GM19351 (cell line): ENCODE data around the gene DEPDC5.

Experiments used
- ATAC-seq: cut with Tn5 transposase; IDR thresholded peaks from one replicate; pipeline ENCODE4 v1.9.1; 2021; ENCODE audit warnings: mild to moderate bottlenecking, moderate library complexity; ENCODE audit not compliant: unreplicated experiment

DEPDC5 gene

GRCh38 chr22:31891366-31892079, 137.7 kb downstream of the DEPDC5 start:
- ATAC-seq: no peak

- no peak for ATAC-seq
Observed at GRCh38 chr22:31892080-31892433, 138.2 kb downstream of the DEPDC5 start.

- ATAC-seq: no peak
Observed at GRCh38 chr22:31893460-31893859, 139.6 kb downstream of the DEPDC5 start.

GRCh38 chr22:31895411-31896123, 141.7 kb downstream of the DEPDC5 start:
- ATAC-seq: no peak

- ATAC-seq: no peak
Observed at GRCh38 chr22:31896472-31896871, 142.7 kb downstream of the DEPDC5 start.

- no peak for ATAC-seq
Observed at GRCh38 chr22:31897842-31898805, 144.3 kb downstream of the DEPDC5 start.

- no peak for ATAC-seq
Observed at GRCh38 chr22:31898926-31899325, 145.1 kb downstream of the DEPDC5 start.

- ATAC-seq: no peak
Observed at GRCh38 chr22:31899669-31900068, 145.8 kb downstream of the DEPDC5 start.

- ATAC-seq: no peak
Observed at GRCh38 chr22:31901388-31902137, 147.7 kb downstream of the DEPDC5 start.

GRCh38 chr22:31904651-31905050, 150.8 kb downstream of the DEPDC5 start:
- no peak for ATAC-seq

- ATAC-seq: no peak
Observed at GRCh38 chr22:31905356-31905755, 151.5 kb downstream of the DEPDC5 start.

GRCh38 chr22:31906086-31906485, 152.3 kb downstream of the DEPDC5 start:
- no peak for ATAC-seq

GRCh38 chr22:31906569-31906968, 152.8 kb downstream of the DEPDC5 start:
- ATAC-seq: no peak

GRCh38 chr22:31909977-31910376, 156.2 kb downstream of the DEPDC5 start:
- ATAC-seq: no peak

- ATAC-seq: no peak
Observed at GRCh38 chr22:31911565-31912406, 158.0 kb downstream of the DEPDC5 start.

GRCh38 chr22:31912407-31912743, 158.6 kb downstream of the DEPDC5 start:
- no peak for ATAC-seq

- ATAC-seq: no peak
Observed at GRCh38 chr22:31915586-31915985, 161.8 kb downstream of the DEPDC5 start.

GRCh38 chr22:31917227-31917921, 163.6 kb downstream of the DEPDC5 start:
- no peak for ATAC-seq

- no peak for ATAC-seq
Observed at GRCh38 chr22:31919730-31920129, 165.9 kb downstream of the DEPDC5 start.
